Renal cortical epithelial cell (primary cell): Measurements from ENCODE around the gene MAP2. TPM values are rescaled to one million over a fixed set of nuclear protein-coding genes. Genes with fewer than 3 reads are reported as not detected.

Source experiments
- DNase-seq: peaks from one replicate; pipeline ENCODE4 v3.0.0-alpha.2; 2011; ENCODE audit warnings: low read depth
- total RNA-seq: library from RNA; depleted of rRNA; stranded (reverse); fragments of >200 nt; gene quantifications from 2 replicates; pipeline ENCODE4 v1.2.3, GENCODE V29; 2014

The MAP2 gene
- total RNA-seq, 1 donor from 2014 or later = 18.3 TPM

- no peak for DNase-seq
These were observed 403 bp downstream of the MAP2 start for GRCh38 chr2:209424199-209424701.

- no peak for DNase-seq
These were observed 1.1 kb downstream of the MAP2 start for GRCh38 chr2:209424781-209425470.

- peak; percentile 67 for DNase-seq
These were observed 1.7 kb downstream of the MAP2 start for GRCh38 chr2:209425471-209426071.

- peak; percentile 87 for DNase-seq
These were observed 2.6 kb downstream of the MAP2 start for GRCh38 chr2:209426432-209426831.

GRCh38 chr2:209431701-209432100 is 7.9 kb downstream of the MAP2 start:
- DNase-seq = peak; percentile 92

- no peak for DNase-seq
These were observed 17.7 kb downstream of the MAP2 start for GRCh38 chr2:209441541-209441940.

GRCh38 chr2:209442939-209443338 is 19.1 kb downstream of the MAP2 start:
- no peak for DNase-seq

GRCh38 chr2:209445485-209445884 is 21.6 kb downstream of the MAP2 start:
- DNase-seq = no peak

- no peak for DNase-seq
These were observed 27.5 kb downstream of the MAP2 start for GRCh38 chr2:209451209-209451834.

- no peak for DNase-seq
These were observed 32.6 kb downstream of the MAP2 start for GRCh38 chr2:209456489-209456888.

- DNase-seq = no peak
These were observed 34.4 kb downstream of the MAP2 start for GRCh38 chr2:209458008-209458979.

GRCh38 chr2:209459359-209459758 is 35.5 kb downstream of the MAP2 start:
- no peak for DNase-seq

- no peak for DNase-seq
These were observed 36.4 kb downstream of the MAP2 start for GRCh38 chr2:209460151-209460761.

GRCh38 chr2:209463226-209463625 is 39.4 kb downstream of the MAP2 start:
- no peak for DNase-seq

GRCh38 chr2:209463835-209464234 is 40.0 kb downstream of the MAP2 start:
- no peak for DNase-seq

GRCh38 chr2:209468846-209469245 is 45.0 kb downstream of the MAP2 start:
- DNase-seq = no peak

GRCh38 chr2:209469481-209469880 is 45.6 kb downstream of the MAP2 start:
- DNase-seq = no peak

- DNase-seq = no peak
These were observed 46.6 kb downstream of the MAP2 start for GRCh38 chr2:209470466-209470865.

GRCh38 chr2:209471037-209471436 is 47.2 kb downstream of the MAP2 start:
- peak; percentile 89 for DNase-seq

GRCh38 chr2:209472112-209472832 is 48.4 kb downstream of the MAP2 start:
- peak; percentile 97 for DNase-seq

- peak; percentile 87 for DNase-seq
These were observed 49.0 kb downstream of the MAP2 start for GRCh38 chr2:209472871-209473270.
